Fibroblast of skin of back (primary cell): ENCODE measurements around the gene KHNYN. TPM values are rescaled to one million over a fixed set of nuclear protein-coding genes. Genes with fewer than 3 reads are reported as not detected.
A peak's percentile ranks its signal among the peaks of the same experiment; 100 is the strongest.
"Not testable (repeated sequence)": the region's sequence is repeated elsewhere in the genome, so short reads cannot be mapped to it uniquely, and the experiment has no call there.

ENCODE experiments used
- DNase-seq: peaks from one replicate; pipeline ENCODE4 v3.0.0-alpha.2; 2013
- polyA plus RNA-seq, 2 experiments: library from polyadenylated mRNA; unstranded; fragments of 120-200 nt; gene quantifications; one replicate each; pipeline ENCODE4 v1.2.1, GENCODE V29; 2013; ENCODE audit not compliant: insufficient read length in 2 of 2

The KHNYN gene
- polyA plus RNA-seq (2013, experiment 1 of 2; ENCODE audit: insufficient read length): 39.6 TPM
- polyA plus RNA-seq (2013, experiment 2 of 2; ENCODE audit: insufficient read length): 39.0 TPM

DNA sequence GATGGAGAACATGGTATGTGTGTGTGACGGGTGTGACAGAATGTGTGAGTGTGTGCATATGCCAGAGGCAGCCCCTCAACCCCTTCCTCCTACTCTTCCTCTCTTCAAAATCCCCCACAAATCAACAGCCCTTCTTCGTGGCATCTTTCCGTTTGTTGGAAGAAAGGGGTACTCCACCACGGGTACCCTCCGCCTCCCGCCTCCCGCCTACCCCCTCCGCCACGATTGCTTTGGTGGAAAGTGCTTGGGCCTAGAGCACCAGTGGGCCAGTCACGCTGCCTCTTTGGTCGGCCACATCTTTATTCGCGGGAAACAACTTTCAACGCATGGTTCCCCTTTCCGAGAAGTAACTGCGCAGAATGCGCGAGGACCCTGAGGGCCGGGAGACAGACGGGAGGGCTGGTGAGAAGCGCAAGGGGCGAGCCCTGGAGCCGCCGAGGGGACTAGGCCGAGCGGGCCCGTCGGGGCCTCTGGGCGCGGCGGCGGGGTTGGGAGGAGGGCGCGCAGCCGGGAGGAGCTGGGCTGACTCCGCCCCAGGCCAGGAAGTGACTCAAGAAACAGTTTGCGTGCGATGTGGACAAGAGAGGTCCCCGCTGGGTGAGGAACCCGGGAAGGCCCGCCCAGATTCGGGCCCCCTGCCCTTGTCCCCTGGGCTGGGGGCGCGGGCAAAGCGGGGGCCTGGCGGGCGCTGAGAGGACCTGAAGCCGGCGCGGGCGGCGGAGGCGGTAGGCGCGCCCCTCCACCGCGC, at the start of gene KHNYN, which contains the start of gene CBLN3:
KHNYN (plus strand) TSS at position 560 of the 748 bp plus-strand sequence. CDS start 777 bp downstream, outside the sequence.
CBLN3 (minus strand) TSS at position 274 of the 748 bp plus-strand sequence. CDS start 614 bp downstream, outside the sequence.
- peak; percentile 96 for DNase-seq

DNA sequence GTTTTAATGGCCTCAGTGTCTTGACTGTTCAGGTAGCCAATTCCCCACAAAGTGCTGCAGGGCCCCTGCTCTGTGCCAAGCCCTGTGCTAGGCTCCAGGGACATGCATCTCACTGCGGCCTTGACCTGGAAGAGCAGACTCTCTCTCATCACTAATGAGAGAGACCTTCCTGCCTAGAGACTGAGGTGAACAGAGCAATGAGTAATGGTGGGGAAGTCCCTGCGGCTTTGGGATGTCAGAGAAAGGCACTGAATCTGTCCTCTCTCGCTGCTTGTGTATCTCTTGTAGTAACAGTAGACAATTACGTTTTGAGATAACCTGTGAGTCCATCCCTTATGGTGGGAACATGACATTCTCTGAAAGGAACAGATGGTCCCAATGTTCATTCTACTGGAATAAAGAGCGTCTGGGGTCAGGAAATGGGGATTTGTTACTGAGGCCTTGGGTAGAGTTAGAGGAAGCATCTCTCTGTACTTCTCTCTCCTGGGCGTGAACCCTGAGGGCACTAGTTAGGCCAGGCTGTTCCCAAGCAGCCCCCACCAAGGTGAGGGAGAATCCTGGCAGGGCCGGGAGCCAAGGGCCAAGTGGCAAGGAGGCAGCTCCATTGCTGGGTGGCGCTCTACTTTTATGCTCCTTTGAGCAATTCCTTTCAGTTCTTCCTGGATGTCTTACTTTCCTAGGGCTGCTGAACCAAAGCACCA, 48.2 kb upstream of the KHNYN start:
- DNase-seq: no peak

DNA sequence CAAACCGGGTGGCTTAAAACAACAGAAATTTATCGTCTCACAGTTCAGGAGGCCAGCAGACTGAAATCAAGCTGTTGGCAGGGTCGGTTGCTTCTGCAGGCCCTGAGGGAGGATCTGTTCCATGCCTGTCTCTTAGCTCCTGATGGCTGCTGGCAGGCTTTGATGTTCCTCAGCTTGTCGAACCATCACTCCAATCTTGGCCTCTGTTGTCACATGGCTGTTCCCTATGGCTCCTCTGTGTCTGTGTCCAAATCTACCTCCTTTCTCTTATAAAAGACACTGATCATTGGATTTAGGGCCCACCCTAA, 47.7 kb upstream of the KHNYN start:
- no peak for DNase-seq

- DNase-seq: no peak
Measured at GRCh38 chr14:24384169-24384568, 45.6 kb upstream of the KHNYN start.

- no peak for DNase-seq
Measured at GRCh38 chr14:24385524-24385923, 44.2 kb upstream of the KHNYN start.

DNA sequence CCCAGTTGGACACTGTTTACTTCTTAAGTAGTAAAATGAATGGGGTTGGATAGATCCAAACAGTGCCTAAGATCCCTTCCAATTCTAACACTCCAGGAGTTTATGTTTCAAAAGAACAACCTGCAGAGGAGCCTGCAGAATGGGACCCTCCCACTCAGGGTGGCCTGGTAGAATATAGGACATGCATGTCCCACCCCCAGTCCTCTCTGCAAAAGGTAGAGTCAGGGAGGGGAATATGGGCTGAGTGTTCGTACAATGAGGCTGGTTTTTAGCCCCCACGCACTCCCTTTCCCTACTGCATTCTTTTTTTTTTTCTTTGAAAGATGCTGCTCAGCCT, 42.8 kb upstream of the KHNYN start:
- DNase-seq: no peak

DNA sequence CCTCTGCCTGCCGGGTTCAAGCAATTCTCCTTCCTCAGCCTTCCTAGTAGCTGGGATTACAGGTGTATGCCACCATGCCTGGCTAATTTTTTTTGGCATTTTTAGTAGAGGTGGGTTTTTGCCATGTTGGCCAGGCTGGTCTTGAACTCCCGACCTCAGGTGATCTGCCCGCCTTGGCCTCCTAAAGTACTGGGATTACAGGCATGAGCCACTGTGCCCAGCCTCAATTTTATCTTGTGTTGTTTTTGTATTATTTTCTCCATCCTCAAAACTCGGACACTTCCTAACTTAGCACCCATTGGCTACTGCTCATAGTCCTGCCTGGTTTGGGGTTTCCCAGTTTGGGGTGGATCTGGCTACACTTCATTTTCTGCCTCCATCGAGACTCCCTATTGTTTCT, 42.2 kb upstream of the KHNYN start:
- DNase-seq: not testable (repeated sequence)

DNA sequence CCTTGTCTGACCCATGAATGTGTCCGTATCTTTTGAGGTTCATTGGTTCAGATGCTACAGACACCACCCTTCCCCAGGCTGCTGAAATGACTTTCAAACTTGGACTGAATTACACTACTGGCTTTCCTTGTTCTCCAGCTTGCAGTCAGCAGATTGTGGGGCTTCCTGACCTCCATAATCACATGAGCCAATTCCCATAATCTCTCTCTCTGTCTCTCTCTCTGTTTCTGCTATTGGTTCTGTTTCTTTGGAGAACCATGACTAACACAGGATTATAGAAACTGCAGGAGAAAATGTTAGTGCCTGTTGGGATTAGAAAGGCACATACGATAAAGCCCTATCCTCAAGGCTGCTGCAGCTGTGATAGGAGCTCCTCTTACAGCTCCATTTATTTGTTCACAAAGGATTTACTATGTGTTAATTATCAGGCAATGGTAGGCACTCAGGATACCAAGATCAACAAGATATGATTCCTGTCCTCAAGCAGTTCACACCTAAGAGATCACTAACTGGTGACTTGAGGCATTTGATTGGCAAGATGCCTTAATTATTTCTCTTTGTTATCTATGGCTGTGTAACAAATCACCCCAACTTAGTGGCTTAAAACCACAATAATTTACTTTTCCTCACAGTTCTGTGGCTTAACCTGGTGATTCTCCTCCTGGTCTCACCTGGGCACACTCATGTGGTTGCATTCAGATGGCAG, 41.1 kb upstream of the KHNYN start:
- DNase-seq: no peak

DNA sequence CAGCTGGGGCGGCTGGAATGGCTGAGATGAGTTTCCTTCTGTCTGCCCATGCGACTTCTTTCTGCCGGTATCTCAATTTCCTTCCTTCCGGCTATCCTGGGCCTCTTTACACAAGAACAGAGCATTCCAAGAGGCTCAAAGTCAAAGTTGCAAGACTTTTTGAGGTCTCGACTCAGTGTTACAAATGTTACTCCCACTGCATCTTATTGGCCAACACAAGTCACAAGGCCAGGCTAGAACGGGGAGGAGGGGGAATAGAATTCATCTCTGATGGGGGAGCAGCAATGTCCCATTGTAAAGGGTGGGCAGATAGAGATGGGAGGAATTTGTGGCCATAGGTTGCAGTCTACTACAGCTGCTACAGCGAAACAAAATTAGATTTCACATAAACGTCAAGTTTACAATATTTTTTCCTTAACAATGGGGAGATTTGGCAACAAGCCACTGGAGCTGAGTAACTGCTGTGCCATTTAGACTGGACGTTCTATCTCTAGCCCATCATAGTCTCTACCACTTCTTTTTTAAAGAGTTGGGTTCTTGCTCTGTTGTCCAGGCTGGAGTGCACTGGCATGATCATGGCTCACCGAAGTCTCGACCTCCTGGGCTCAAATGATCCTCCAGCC, 40.4 kb upstream of the KHNYN start:
- peak; percentile 29 for DNase-seq

- DNase-seq: no peak
Measured at GRCh38 chr14:24390701-24391468, 38.9 kb upstream of the KHNYN start.

DNA sequence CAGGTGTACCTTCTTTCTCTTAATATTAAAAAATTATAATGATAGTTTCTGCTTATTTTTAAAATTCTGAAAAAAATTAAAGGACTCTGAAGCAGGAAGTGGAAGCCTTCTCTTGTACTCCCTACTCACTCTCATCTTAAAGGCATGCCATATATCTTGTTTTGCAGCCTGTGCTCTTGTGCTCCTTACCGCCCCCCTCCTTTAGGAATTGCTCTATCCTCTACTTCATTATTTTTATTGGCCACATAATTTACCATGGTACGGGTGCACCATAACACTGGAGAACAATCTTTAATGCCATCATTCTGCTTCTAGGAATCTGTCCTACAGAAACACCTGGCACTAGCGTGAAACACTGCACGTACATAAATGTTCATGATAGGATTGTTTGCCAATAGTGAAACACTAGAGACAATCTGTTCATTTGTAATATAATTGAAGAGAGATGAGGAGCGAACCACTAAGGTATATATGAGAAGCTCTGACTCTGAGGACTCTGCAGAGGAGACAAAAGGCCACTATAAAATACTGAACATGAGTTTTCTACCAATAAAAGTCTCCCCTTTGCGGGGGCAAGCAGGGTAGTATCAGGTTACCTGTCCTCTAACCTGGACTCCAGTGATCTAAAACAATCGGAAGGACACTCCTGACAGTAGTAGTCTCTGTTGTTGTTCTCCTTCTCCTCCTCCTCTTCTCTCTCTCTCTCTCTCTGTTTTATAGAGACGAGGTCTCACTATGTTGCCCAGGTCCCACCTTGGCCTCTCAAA, 37.2 kb upstream of the KHNYN start:
- peak; percentile 82 for DNase-seq

DNA sequence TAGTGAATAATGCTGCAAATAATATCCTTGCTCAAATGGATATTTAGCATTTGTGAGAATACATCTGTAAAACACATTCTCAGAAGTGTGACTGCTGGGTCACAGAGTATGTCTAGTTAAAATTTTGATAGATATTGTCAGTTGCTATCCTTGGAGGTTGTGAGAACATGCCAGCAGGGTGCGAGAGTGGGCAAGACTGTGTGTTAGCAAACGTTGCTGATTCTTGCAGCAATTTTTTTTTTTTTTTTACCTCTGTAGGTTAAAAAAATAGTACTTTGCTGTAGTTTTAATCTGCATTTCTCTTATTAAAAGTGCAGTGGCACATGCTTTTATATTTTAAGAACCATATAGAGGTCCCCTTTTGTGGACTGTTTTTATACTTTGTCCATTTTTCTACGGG, 35.5 kb upstream of the KHNYN start:
- DNase-seq: no peak

GRCh38 chr14:24395609-24396582, 33.9 kb upstream of the KHNYN start:
- DNase-seq: no peak

DNA sequence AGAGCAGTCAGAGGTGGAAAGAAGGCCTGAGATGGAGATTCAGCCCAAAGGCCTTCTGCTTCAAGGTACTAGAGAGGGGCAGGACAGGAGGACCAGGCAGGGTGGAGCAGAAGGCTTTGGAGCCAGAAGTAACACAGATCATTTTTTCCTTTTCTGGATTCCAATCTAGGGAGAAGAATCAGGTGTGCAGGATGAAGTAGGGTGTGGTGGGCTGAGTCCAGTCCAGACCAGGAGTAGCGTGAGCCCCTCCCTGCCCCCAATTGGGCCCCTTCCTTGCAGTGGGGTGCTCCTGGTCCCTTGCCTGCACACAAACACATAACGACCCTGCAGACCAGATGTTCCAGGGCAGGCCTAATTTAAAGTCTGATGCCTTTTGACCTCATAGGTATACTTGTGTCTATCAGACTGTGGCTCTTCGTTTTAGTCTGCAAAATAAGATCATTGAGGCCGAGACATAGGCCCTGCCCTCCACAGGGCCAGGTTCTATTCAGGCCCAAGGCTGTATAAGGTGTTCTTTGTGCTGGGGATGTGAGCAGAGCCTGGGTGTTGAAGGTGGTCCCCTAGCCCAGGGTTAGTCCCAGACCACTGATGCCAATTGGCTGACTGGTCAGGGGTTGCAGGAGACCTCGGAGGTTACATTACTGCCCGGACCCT, 32.0 kb upstream of the KHNYN start:
- DNase-seq: no peak

DNA sequence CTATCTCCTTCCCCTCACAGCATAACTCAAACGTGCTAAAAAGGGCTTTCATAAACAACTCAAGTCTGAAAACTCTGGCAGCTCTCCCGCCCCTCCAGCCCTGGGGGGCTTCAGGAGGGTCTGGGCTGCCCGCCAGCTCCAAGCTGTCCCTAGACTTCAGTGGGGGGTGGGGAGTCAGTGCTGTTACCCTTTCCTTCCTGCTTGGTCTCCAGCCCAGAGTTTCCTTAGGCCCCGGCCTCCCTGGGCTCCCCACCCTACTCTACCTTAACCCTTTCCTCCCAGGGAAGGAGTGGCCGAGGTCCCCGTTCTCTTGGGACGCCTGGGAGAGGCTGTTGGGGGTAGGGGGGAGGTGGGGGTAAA, 31.5 kb upstream of the KHNYN start:
- peak; percentile 19 for DNase-seq

GRCh38 chr14:24398653-24399446, 30.9 kb upstream of the KHNYN start, which contains the start of gene NYNRIN:
Gene NYNRIN (plus strand): TSS chr14:24399003. CDS start chr14:24399247, 244 bp downstream.
- DNase-seq: peak; percentile 58

GRCh38 chr14:24399447-24399822, 30.3 kb upstream of the KHNYN start:
- DNase-seq: no peak

- no peak for DNase-seq
Measured at GRCh38 chr14:24399999-24400718, 29.6 kb upstream of the KHNYN start.
